Activated CD8-positive, alpha-beta memory T cell treated with anti-CD3 and anti-CD28 coated beads, Interleukin-2, amount 50 U/mL, for 1 hour (primary cell): Measurements from ENCODE around the gene NR2F6.

ENCODE experiments used
- DNase-seq: peaks from one replicate; pipeline ENCODE4 v3.0.0-alpha.2; 2020; ENCODE audit errors: extremely low read depth

NR2F6 gene

GRCh38 chr19:17263712-17264640 lies 18.3 kb upstream of the NR2F6 start:
- DNase-seq, result no peak

GRCh38 chr19:17262557-17262956 lies 16.8 kb upstream of the NR2F6 start:
- DNase-seq, result no peak

GRCh38 chr19:17260842-17261325 lies 15.2 kb upstream of the NR2F6 start:
- DNase-seq, result peak; percentile 71

- no peak for DNase-seq
These were observed 14.2 kb upstream of the NR2F6 start for GRCh38 chr19:17259934-17260333.

GRCh38 chr19:17259118-17259780 lies 13.5 kb upstream of the NR2F6 start:
- no peak for DNase-seq

- no peak for DNase-seq
These were observed 10.4 kb upstream of the NR2F6 start for GRCh38 chr19:17256130-17256529.

GRCh38 chr19:17255150-17255621 lies 9.5 kb upstream of the NR2F6 start:
- DNase-seq, result no peak

GRCh38 chr19:17254636-17255035 lies 8.9 kb upstream of the NR2F6 start:
- DNase-seq, result no peak

- no peak for DNase-seq
These were observed 4.3 kb upstream of the NR2F6 start for GRCh38 chr19:17249887-17250548.

GRCh38 chr19:17248011-17248776 lies 2.5 kb upstream of the NR2F6 start:
- DNase-seq, result no peak

- DNase-seq, result no peak
These were observed 1.1 kb upstream of the NR2F6 start for GRCh38 chr19:17246681-17247425.

- DNase-seq, result no peak
These were observed 843 bp downstream of the NR2F6 start for GRCh38 chr19:17244618-17245534.

GRCh38 chr19:17243830-17244617 lies 1.7 kb downstream of the NR2F6 start:
- DNase-seq, result no peak

- DNase-seq, result no peak
These were observed 2.4 kb downstream of the NR2F6 start for GRCh38 chr19:17243211-17243829.

GRCh38 chr19:17242431-17243208 lies 3.1 kb downstream of the NR2F6 start:
- DNase-seq, result no peak

- no peak for DNase-seq
These were observed 4.8 kb downstream of the NR2F6 start for GRCh38 chr19:17240826-17241399.

GRCh38 chr19:17240062-17240752 lies 5.5 kb downstream of the NR2F6 start:
- DNase-seq, result no peak
